Endothelial cell of umbilical vein (primary cell): ENCODE measurements around the gene CCDC69. TPM values are rescaled to one million over a fixed set of nuclear protein-coding genes. Genes with fewer than 3 reads are reported as not detected.

Experiments
- BruUV-seq: library from RNA; stranded (reverse); fragments of 400-500 nt; replicated peaks from 2 replicates; lab custom pipeline; 2021; lab: Mats Ljungman, UMichigan
- CTCF ChIA-PET: fragments of 300-600, 350-600 bp; sonication (Branson Sonifier 250); formaldehyde crosslinking; loops from one replicate; lab custom pipeline; 2021; ENCODE audit warnings: antibody characterized with exemption, inconsistent platforms; lab: Charles Lee
- POLR2A ChIA-PET: fragments of 300-600, 350-600 bp; sonication (Branson Sonifier 250); formaldehyde crosslinking; loops from one replicate; lab custom pipeline; 2021; ENCODE audit warnings: antibody characterized with exemption, inconsistent platforms; lab: Charles Lee
- DNase-seq: peaks from one replicate; pipeline ENCODE4 v3.0.0-alpha.2; 2011; ENCODE audit warnings: low read depth, low spot score
- FAIRE-seq: peaks from 2 replicates; lab custom pipeline; 2011; peaks lifted over from hg19 to GRCh38; lab: Jason Lieb, UNC
- H2AFZ ChIP-seq: 2 replicates; pipeline ENCODE4 v1.6.0; 2012; ENCODE audit warnings: low read depth, low read length, control low read depth, inconsistent platforms
- H3K27ac ChIP-seq: 2 replicates; pipeline ENCODE4 v1.5.1; 2011; ENCODE audit warnings: low read depth, mild to moderate bottlenecking, control low read depth, low read length, moderate library complexity; ENCODE audit not compliant: insufficient read depth
- H3K27me3 ChIP-seq, 2 experiments: 2 replicates each; pipeline versions ENCODE4 v1.6.0 to v1.6.1; 2011; ENCODE audit warnings: low read length in 2 of 2, mixed read lengths in 1 of 2; ENCODE audit not compliant: control insufficient read depth in 2 of 2, insufficient read depth in 2 of 2
- H3K36me3 ChIP-seq, 2 experiments: 2 replicates in 1 of 2; 3 replicates in 1 of 2; pipeline ENCODE4 v1.5.1; 2011; ENCODE audit warnings: low read length in 2 of 2, mild to moderate bottlenecking in 1 of 2, moderate library complexity in 1 of 2; ENCODE audit not compliant: control insufficient read depth in 2 of 2, insufficient read depth in 2 of 2; ENCODE audit errors: extremely low read depth in 1 of 2
- H3K4me1 ChIP-seq: 3 replicates; pipeline ENCODE4 v1.5.1; 2011; ENCODE audit warnings: mild to moderate bottlenecking, low read length; ENCODE audit not compliant: control insufficient read depth, insufficient read depth; ENCODE audit errors: extremely low read depth
- H3K4me2 ChIP-seq: 2 replicates; pipeline ENCODE4 v1.6.1; 2011; ENCODE audit warnings: low read length, control low read depth, mixed read lengths; ENCODE audit not compliant: insufficient read depth
- H3K4me3 ChIP-seq, 3 experiments: fragments of 200-600 bp in 1 of 3; sonication (generic), shearing (Covaris generic) in 1 of 3; replicated peaks in 1 of 3; 2 replicates each; pipeline ENCODE4 v1.5.1; 2011 to 2016; ENCODE audit warnings: control low read depth in 3 of 3, low read length in 3 of 3, mild to moderate bottlenecking in 2 of 3, inconsistent platforms in 1 of 3, low read depth in 1 of 3, moderate library complexity in 1 of 3; ENCODE audit not compliant: insufficient read depth in 1 of 3
- H3K79me2 ChIP-seq: 2 replicates; pipeline ENCODE4 v1.6.0; 2012; ENCODE audit warnings: low read length, inconsistent platforms; ENCODE audit not compliant: control insufficient read depth, insufficient read depth
- H3K9ac ChIP-seq: replicated peaks from 2 replicates; pipeline ENCODE3; 2011; ENCODE audit warnings: low read length, control low read depth; ENCODE audit not compliant: insufficient read depth; ENCODE audit errors: extremely low read depth
- H3K9me1 ChIP-seq: replicated peaks from 3 replicates; pipeline ENCODE4 v1.6.0; 2011; ENCODE audit warnings: mild to moderate bottlenecking, low read length; ENCODE audit not compliant: control insufficient read depth, insufficient read depth; ENCODE audit errors: extremely low read depth
- H3K9me3 ChIP-seq: replicated peaks from 2 replicates; pipeline ENCODE4 v1.5.1; 2012; ENCODE audit warnings: low read length, inconsistent platforms; ENCODE audit not compliant: control insufficient read depth, insufficient read depth
- H4K20me1 ChIP-seq: replicated peaks from 2 replicates; pipeline ENCODE3; 2011; ENCODE audit warnings: mild to moderate bottlenecking, low read length; ENCODE audit not compliant: control insufficient read depth, insufficient read depth; ENCODE audit errors: extremely low read depth
- CTCF ChIP-seq, 2 donors: IDR thresholded peaks; 1 replicate in 1 of 2; 2 replicates in 1 of 2; pipeline ENCODE4 v1.5.1; 2011; ENCODE audit warnings: low read length in 2 of 2, mild to moderate bottlenecking in 2 of 2, moderate library complexity in 2 of 2, control low read depth in 1 of 2, inconsistent platforms in 1 of 2, low read depth in 1 of 2; ENCODE audit not compliant: insufficient read depth in 1 of 2; ENCODE audit errors: extremely low read depth in 1 of 2
- EZH2 ChIP-seq: IDR thresholded peaks from 2 replicates; pipeline ENCODE4 v1.6.1; 2012; ENCODE audit warnings: borderline replicate concordance, low read depth, mild to moderate bottlenecking, moderate library complexity, low read length, inconsistent platforms; ENCODE audit not compliant: severe bottlenecking
- FOS ChIP-seq: IDR thresholded peaks from 2 replicates; pipeline ENCODE4 v1.6.1; 2011; ENCODE audit warnings: mild to moderate bottlenecking, low read length, moderate library complexity, borderline replicate concordance; ENCODE audit not compliant: insufficient read depth
- GATA2 ChIP-seq: IDR thresholded peaks from 2 replicates; pipeline ENCODE4 v1.7.0; 2011; ENCODE audit warnings: low read depth, mild to moderate bottlenecking, moderate library complexity, mixed read lengths, low read length; ENCODE audit not compliant: insufficient read length, insufficient read depth
- JUN ChIP-seq: IDR thresholded peaks from 2 replicates; pipeline ENCODE4 v1.6.1; 2011; ENCODE audit warnings: borderline replicate concordance, low read depth; ENCODE audit not compliant: insufficient read length, insufficient read depth
- MAX ChIP-seq: IDR thresholded peaks from 2 replicates; pipeline ENCODE4 v1.6.1; 2011; ENCODE audit not compliant: insufficient read depth, insufficient read length
- MYC ChIP-seq: IDR thresholded peaks from one replicate; pipeline ENCODE4 v1.6.1; 2011; ENCODE audit warnings: mild to moderate bottlenecking, low read depth, low read length
- POLR2A ChIP-seq: IDR thresholded peaks from 2 replicates; pipeline ENCODE4 v1.6.1; 2012; ENCODE audit warnings: low read depth, mild to moderate bottlenecking, control low read depth, low read length
- POLR2AphosphoS5 ChIP-seq: IDR thresholded peaks from 2 replicates; pipeline ENCODE4 v1.6.1; 2012; ENCODE audit warnings: low read depth, mild to moderate bottlenecking, control low read depth, low read length, moderate library complexity; ENCODE audit not compliant: insufficient read depth
- dilution Hi-C: fragments of 300-500 bp; cut with MboI; formaldehyde crosslinking; loops from one replicate; pipeline ENCODE4 v1.15.0; 2019; ENCODE audit warnings: low sequenced_read_pairs; ENCODE audit not compliant: extremely low pct_ligation_motif_present
- intact Hi-C: fragments of 100-400 bp; cut with micrococcal nuclease; formaldehyde crosslinking; loops from one replicate; pipeline ENCODE4 v1.10.0; 2022
- polyA plus RNA-seq, 4 experiments: library from polyadenylated mRNA; depleted of rRNA in 3 of 4; stranded (reverse) in 3 of 4; unstranded in 1 of 4; fragments of >200 nt; gene quantifications; 2 replicates each; pipeline versions ENCODE4 v1.2.1 to v1.2.3, GENCODE V29; 2011 to 2012; ENCODE audit warnings: missing spikeins in 1 of 4
- total RNA-seq: library from RNA; stranded (reverse); gene quantifications from 2 replicates; pipeline ENCODE4 v1.2.3, GENCODE V29; 2021

CCDC69 gene
- total and polyA plus RNA-seq, 2 donors (not counting 3 experiments of a cell fraction or from before 2014, with no cell fraction given): 4.1 to 4.5 TPM

GRCh38 chr5:151144275-151144674 is 79.6 kb downstream of the CCDC69 start:
- intact Hi-C loops (no loop called here), dilution Hi-C loops (no loop called here)
- Histone ChIP-seq H2AFZ (no peak overlapping the region), H3K27me3 (no peaks in the 10 kb centered on the region), H3K4me1 (peaks cover 8% of the 10 kb centered on the region), H3K9me3 (no peaks in the 10 kb centered on the region), H3K27ac (no peak overlapping the region), H3K4me2 (no peak overlapping the region), H3K79me2 (peaks cover 42% of the 10 kb centered on the region), H3K9me1 (no peaks in the 10 kb centered on the region), H4K20me1 (peaks cover 2% of the 10 kb centered on the region), H3K9ac (no peak overlapping the region), H3K4me3 (no peak overlapping the region), H3K36me3 (peaks cover 12 to 40% of the 10 kb centered on the region in 2 experiments)
- FAIRE-seq: no peak
- no peak for DNase-seq
- BruUV-seq: no TSS peak
- ChIA-PET POLR2A (no interaction called here), CTCF (interaction anchor here (2.1 to 3.9 kb wide), 2 partner anchors 19 to 94 kb away, joined by 8 to 23 read pairs; no protein-coding TSS in a partner anchor)
- TF ChIP-seq GATA2: no peak
- no peak for TF ChIP-seq POLR2AphosphoS5
- no peak for TF ChIP-seq FOS

GRCh38 chr5:151143645-151144044 is 80.2 kb downstream of the CCDC69 start:
- H3K79me2 ChIP-seq: peaks cover 40% of the 10 kb centered on the region
- POLR2A ChIA-PET: no interaction called here

More at GRCh38 chr5:151143645-151144044, 80.2 kb downstream of the CCDC69 start:
- Histone ChIP-seq H3K4me1 (peaks cover 8% of the 10 kb centered on the region), H3K36me3 (peaks cover 12 to 46% of the 10 kb centered on the region in 2 experiments), H3K4me3 (no peak overlapping the region), H3K9ac (no peak overlapping the region), H3K27ac (no peak overlapping the region), H2AFZ (no peak overlapping the region), H3K4me2 (no peak overlapping the region), H3K9me1 (no peaks in the 10 kb centered on the region), H3K27me3 (no peaks in the 10 kb centered on the region), H3K9me3 (no peaks in the 10 kb centered on the region), H4K20me1 (peaks cover 2% of the 10 kb centered on the region)
- FAIRE-seq (no peak), DNase-seq (no peak)
- CTCF ChIA-PET: interaction anchor here (2.1 to 3.9 kb wide), 2 partner anchors 18 to 95 kb away, joined by 8 to 23 read pairs; no protein-coding TSS in a partner anchor
- no TSS peak for BruUV-seq
- dilution Hi-C loops: no loop called here
- TF ChIP-seq POLR2A: no peak
- TF ChIP-seq MAX: no peak
- TF ChIP-seq POLR2AphosphoS5: no peak
- no peak for TF ChIP-seq JUN
- no peak for TF ChIP-seq MYC
- no peak for TF ChIP-seq FOS
- no peak for TF ChIP-seq GATA2
- no peak for TF ChIP-seq CTCF (IDR thresholded peaks at IDR 0.05; ENCODE audit: extremely low read depth in 1 of 2, insufficient read depth in 1 of 2, low read depth in 1 of 2, low read length in 2 of 2)
- no peak for TF ChIP-seq EZH2
- intact Hi-C loops: no loop called here
